ENCODE measurements around the gene TMEM223.

DNA sequence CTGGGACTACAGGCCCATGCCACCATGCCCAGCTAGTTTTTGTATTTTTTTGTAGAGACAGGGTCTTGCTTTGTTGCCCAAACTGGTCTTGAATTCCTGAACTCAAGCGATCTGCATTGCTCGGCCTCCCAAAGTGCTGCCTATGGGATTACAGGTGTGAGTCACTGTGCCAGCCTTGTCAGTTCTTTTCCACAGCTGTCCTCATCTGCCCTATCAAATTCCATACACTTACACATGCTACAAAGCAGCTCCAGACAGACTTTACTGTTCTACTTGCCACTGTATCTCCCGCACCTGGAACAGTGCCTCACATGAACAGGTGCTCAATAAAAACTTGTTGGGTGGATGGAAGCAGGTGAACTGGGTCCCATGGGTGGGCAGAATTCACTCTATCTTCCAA lies 31.9 kb upstream of the TMEM223 start:
- TF ChIP-seq, protein P1, sequence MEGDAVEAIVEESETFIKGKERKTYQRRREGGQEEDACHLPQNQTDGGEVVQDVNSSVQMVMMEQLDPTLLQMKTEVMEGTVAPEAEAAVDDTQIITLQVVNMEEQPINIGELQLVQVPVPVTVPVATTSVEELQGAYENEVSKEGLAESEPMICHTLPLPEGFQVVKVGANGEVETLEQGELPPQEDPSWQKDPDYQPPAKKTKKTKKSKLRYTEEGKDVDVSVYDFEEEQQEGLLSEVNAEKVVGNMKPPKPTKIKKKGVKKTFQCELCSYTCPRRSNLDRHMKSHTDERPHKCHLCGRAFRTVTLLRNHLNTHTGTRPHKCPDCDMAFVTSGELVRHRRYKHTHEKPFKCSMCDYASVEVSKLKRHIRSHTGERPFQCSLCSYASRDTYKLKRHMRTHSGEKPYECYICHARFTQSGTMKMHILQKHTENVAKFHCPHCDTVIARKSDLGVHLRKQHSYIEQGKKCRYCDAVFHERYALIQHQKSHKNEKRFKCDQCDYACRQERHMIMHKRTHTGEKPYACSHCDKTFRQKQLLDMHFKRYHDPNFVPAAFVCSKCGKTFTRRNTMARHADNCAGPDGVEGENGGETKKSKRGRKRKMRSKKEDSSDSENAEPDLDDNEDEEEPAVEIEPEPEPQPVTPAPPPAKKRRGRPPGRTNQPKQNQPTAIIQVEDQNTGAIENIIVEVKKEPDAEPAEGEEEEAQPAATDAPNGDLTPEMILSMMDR (IDR thresholded peaks at IDR 0.05; ENCODE audit: low read length): no peak
- no peak for TF ChIP-seq EZH2 (IDR thresholded peaks at IDR 0.05; ENCODE audit: borderline replicate concordance, low read length)

Measured in OCI-LY1 (cell line).